A549 (cell line): Measurements from ENCODE around the gene TMEM145. TPM values are rescaled to one million over a fixed set of nuclear protein-coding genes. Genes with fewer than 3 reads are reported as not detected.

ENCODE experiments used
- ATAC-seq, 2 experiments: fragments of 200-7000 bp in 1 of 2; fragments of >200 bp in 1 of 2; cut with Nextera tagmentation in 1 of 2; cut with Tn5 transposase in 1 of 2; 3 replicates each; pipeline versions ENCODE4 v1.8.0 to v1.9.1; 2018 to 2020; ENCODE audit warnings: mild to moderate bottlenecking in 1 of 2, moderate library complexity in 1 of 2
- CTCF ChIA-PET: fragments of 300-600 bp; sonication (Branson Sonifier 250); formaldehyde crosslinking; extraction: SDS; loops from one replicate; lab custom pipeline; 2021; ENCODE audit warnings: antibody characterized with exemption, inconsistent platforms; lab: Yijun Ruan, JAX
- POLR2A ChIA-PET: fragments of 350-600 bp; formaldehyde crosslinking; extraction: SDS; loops from one replicate; lab custom pipeline; 2021; ENCODE audit warnings: antibody characterized with exemption, inconsistent platforms; lab: Yijun Ruan, JAX
- DNase-seq, 2 experiments: peaks; one replicate each; pipeline versions ENCODE4 v3.0.0 to v3.0.0-alpha.2; 2011 to 2016; ENCODE audit warnings: low read depth in 1 of 2, low spot score in 1 of 2
- FAIRE-seq: peaks from 2 replicates; lab custom pipeline; 2011; peaks lifted over from hg19 to GRCh38; lab: Jason Lieb, UNC
- H3K27ac ChIP-seq, 2 experiments: fragments of >200 bp; sonication (Bioruptor Twin); formaldehyde crosslinking; 3 replicates each; pipeline ENCODE4 v1.5.1; 2016 to 2017
- H3K4me1 ChIP-seq: fragments of >200 bp; sonication (Bioruptor Twin); formaldehyde crosslinking; 3 replicates; pipeline ENCODE4 v1.6.1; 2016
- H3K4me2 ChIP-seq: fragments of >200 bp; sonication (Bioruptor Twin); formaldehyde crosslinking; 3 replicates; pipeline ENCODE4 v1.6.1; 2016
- H3K4me3 ChIP-seq: fragments of >200 bp; sonication (Bioruptor Twin); formaldehyde crosslinking; 3 replicates; pipeline ENCODE4 v1.5.1; 2016
- H3K9me3 ChIP-seq: fragments of >200 bp; sonication (Bioruptor Twin); formaldehyde crosslinking; 3 replicates; pipeline ENCODE4 v1.6.1; 2016
- ATOH8 ChIP-seq: fragments of 250-450 bp; sonication (Bioruptor Pico); IDR thresholded peaks from 2 replicates; pipeline ENCODE4 v1.5.0; 2020; ENCODE audit warnings: low read depth, mild to moderate bottlenecking, moderate library complexity
- ELK1 ChIP-seq: fragments of 150-350 bp; IDR thresholded peaks from 2 replicates; pipeline ENCODE4 v1.6.1; 2014; ENCODE audit warnings: low read depth, mild to moderate bottlenecking, low read length
- EP300 ChIP-seq, 2 experiments: fragments of >200 bp; sonication (Bioruptor Twin); formaldehyde crosslinking; IDR thresholded peaks; 2 replicates in 1 of 2; 3 replicates in 1 of 2; pipeline ENCODE4 v1.6.1; 2016 to 2017
- FOSL2 ChIP-seq, 2 experiments: fragments of 450-650 bp in 1 of 2; fragments of >200 bp in 1 of 2; sonication (Bioruptor Twin) in 1 of 2; formaldehyde crosslinking; IDR thresholded peaks; 2 replicates each; pipeline versions ENCODE4 v1.5.0 to v1.6.1; 2016 to 2020; ENCODE audit warnings: mild to moderate bottlenecking in 1 of 2, moderate library complexity in 1 of 2
- FOXS1 ChIP-seq: fragments of 250-450 bp; sonication (Bioruptor Pico); IDR thresholded peaks from 2 replicates; pipeline ENCODE4 v1.5.0; 2020; ENCODE audit warnings: mild to moderate bottlenecking, moderate library complexity
- HOXA7 ChIP-seq: fragments of 250-450 bp; sonication (Bioruptor Pico); IDR thresholded peaks from 2 replicates; pipeline ENCODE4 v1.5.0; 2020; ENCODE audit warnings: mild to moderate bottlenecking, moderate library complexity
- HOXB13 ChIP-seq: fragments of 250-450 bp; sonication (Bioruptor Pico); IDR thresholded peaks from 2 replicates; pipeline ENCODE4 v1.5.0; 2020; ENCODE audit warnings: low read depth, mild to moderate bottlenecking, moderate library complexity
- JUN ChIP-seq, 2 experiments: fragments of >200 bp; sonication (Bioruptor Twin); formaldehyde crosslinking; IDR thresholded peaks; 2 replicates in 1 of 2; 3 replicates in 1 of 2; pipeline ENCODE4 v1.6.1; 2016 to 2017
- MAFK ChIP-seq: fragments of 450-650 bp; IDR thresholded peaks from 2 replicates; pipeline ENCODE4 v1.6.1; 2014; ENCODE audit not compliant: partially characterized antibody
- NPAS2 ChIP-seq: fragments of 250-450 bp; sonication (Bioruptor Pico); IDR thresholded peaks from 2 replicates; pipeline ENCODE4 v1.8.0; 2022; ENCODE audit warnings: mild to moderate bottlenecking, moderate library complexity, borderline replicate concordance
- NR3C1 ChIP-seq: fragments of >200 bp; sonication (Bioruptor Twin); formaldehyde crosslinking; IDR thresholded peaks from 3 replicates; pipeline ENCODE4 v1.6.1; 2017
- POLR2A ChIP-seq: IDR thresholded peaks from 2 replicates; pipeline ENCODE4 v1.6.1; 2012; ENCODE audit warnings: mild to moderate bottlenecking, low read length
- POLR2AphosphoS2 ChIP-seq: conservative IDR thresholded peaks from 2 replicates; pipeline ENCODE4 v1.6.1; 2012; ENCODE audit warnings: low read length, improper control_type of control experiment, inconsistent platforms
- RFX5 ChIP-seq: fragments of 450-650 bp; IDR thresholded peaks from 2 replicates; pipeline ENCODE4 v1.7.1; 2014; ENCODE audit warnings: antibody characterized with exemption, mild to moderate bottlenecking, moderate library complexity
- RNF2 ChIP-seq: fragments of 200-600 bp; sonication (generic); IDR thresholded peaks from 2 replicates; pipeline ENCODE4 v1.6.1; 2016; ENCODE audit warnings: low read depth, mild to moderate bottlenecking, antibody characterized with exemption, moderate library complexity, borderline replicate concordance
- SMC3 ChIP-seq: fragments of >200 bp; sonication (Bioruptor Twin); formaldehyde crosslinking; IDR thresholded peaks from 3 replicates; pipeline ENCODE4 v1.6.1; 2018; ENCODE audit warnings: inconsistent platforms
- ZC3H11A ChIP-seq: fragments of 450-650 bp; IDR thresholded peaks from 2 replicates; pipeline ENCODE4 v1.6.1; 2014; ENCODE audit warnings: antibody characterized with exemption, mild to moderate bottlenecking
- ZFP36 ChIP-seq: fragments of 450-650 bp; IDR thresholded peaks from 2 replicates; pipeline ENCODE4 v1.6.1; 2014; ENCODE audit warnings: borderline replicate concordance; ENCODE audit not compliant: partially characterized antibody
- WGBS: methylation state at CpG from one replicate; pipeline ENCODE4 v1.1.6; 2017; ENCODE audit errors: missing lambda C conversion rate; 5-methylcytosine and 5-hydroxymethylcytosine counted together
- polyA plus RNA-seq, 4 experiments: library from polyadenylated mRNA; depleted of rRNA in 3 of 4; stranded (reverse); fragments of >200 nt; fragmentation: RNase III in 1 of 4; extraction: RNeasy Plus Mini Kit Qiagen cat#74134 plus additional on column Dnase treatment in 1 of 4; gene quantifications; 2 replicates in 3 of 4; 3 replicates in 1 of 4; pipeline ENCODE4 v1.2.3, GENCODE V29; 2011 to 2017
- TF ChIP-seq, protein P1 (sequence below): fragments of >200 bp; sonication (Bioruptor Twin); formaldehyde crosslinking; IDR thresholded peaks from 3 replicates; pipeline ENCODE4 v1.6.1; 2016
- TF ChIP-seq, protein P2 (sequence below): fragments of 200-600 bp; sonication (generic); IDR thresholded peaks from 2 replicates; pipeline ENCODE4 v1.6.1; 2016; ENCODE audit warnings: antibody characterized with exemption, mild to moderate bottlenecking, moderate library complexity
- TF ChIP-seq, protein P3 (sequence below): IDR thresholded peaks from 2 replicates; pipeline ENCODE4 v1.6.1; 2012

The TMEM145 gene
- polyA plus RNA-seq, 2 of the 4 experiments (the other 2 are of a cell fraction): 0.71 to 3.6 TPM

DNA sequence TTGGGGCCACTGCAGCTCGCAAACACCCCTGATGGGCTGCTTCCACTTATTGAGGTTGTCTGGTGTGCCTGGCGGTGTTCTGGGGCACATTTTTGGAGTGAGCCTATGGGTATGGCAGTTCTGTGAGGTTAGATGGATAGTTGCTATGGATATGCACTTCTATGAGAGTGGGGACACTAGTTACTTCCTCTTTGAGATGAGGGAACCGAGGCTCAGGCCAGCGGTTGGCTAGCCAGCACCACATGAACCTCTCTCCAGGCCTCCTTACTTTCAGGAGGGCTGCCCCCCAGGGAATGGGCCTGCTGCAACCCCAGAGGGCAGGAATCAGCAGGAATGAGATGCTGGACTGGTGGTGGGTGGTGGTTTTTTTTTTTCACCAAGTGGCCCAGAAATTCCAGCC lies 24.7 kb upstream of the TMEM145 start:
- no peak for TF ChIP-seq JUN (IDR thresholded peaks at IDR 0.05)
- TF ChIP-seq, protein P1, sequence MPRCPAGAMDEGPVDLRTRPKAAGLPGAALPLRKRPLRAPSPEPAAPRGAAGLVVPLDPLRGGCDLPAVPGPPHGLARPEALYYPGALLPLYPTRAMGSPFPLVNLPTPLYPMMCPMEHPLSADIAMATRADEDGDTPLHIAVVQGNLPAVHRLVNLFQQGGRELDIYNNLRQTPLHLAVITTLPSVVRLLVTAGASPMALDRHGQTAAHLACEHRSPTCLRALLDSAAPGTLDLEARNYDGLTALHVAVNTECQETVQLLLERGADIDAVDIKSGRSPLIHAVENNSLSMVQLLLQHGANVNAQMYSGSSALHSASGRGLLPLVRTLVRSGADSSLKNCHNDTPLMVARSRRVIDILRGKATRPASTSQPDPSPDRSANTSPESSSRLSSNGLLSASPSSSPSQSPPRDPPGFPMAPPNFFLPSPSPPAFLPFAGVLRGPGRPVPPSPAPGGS: no peak
- TF ChIP-seq, protein P2, sequence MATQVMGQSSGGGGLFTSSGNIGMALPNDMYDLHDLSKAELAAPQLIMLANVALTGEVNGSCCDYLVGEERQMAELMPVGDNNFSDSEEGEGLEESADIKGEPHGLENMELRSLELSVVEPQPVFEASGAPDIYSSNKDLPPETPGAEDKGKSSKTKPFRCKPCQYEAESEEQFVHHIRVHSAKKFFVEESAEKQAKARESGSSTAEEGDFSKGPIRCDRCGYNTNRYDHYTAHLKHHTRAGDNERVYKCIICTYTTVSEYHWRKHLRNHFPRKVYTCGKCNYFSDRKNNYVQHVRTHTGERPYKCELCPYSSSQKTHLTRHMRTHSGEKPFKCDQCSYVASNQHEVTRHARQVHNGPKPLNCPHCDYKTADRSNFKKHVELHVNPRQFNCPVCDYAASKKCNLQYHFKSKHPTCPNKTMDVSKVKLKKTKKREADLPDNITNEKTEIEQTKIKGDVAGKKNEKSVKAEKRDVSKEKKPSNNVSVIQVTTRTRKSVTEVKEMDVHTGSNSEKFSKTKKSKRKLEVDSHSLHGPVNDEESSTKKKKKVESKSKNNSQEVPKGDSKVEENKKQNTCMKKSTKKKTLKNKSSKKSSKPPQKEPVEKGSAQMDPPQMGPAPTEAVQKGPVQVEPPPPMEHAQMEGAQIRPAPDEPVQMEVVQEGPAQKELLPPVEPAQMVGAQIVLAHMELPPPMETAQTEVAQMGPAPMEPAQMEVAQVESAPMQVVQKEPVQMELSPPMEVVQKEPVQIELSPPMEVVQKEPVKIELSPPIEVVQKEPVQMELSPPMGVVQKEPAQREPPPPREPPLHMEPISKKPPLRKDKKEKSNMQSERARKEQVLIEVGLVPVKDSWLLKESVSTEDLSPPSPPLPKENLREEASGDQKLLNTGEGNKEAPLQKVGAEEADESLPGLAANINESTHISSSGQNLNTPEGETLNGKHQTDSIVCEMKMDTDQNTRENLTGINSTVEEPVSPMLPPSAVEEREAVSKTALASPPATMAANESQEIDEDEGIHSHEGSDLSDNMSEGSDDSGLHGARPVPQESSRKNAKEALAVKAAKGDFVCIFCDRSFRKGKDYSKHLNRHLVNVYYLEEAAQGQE: no peak
- TF ChIP-seq, protein P3, sequence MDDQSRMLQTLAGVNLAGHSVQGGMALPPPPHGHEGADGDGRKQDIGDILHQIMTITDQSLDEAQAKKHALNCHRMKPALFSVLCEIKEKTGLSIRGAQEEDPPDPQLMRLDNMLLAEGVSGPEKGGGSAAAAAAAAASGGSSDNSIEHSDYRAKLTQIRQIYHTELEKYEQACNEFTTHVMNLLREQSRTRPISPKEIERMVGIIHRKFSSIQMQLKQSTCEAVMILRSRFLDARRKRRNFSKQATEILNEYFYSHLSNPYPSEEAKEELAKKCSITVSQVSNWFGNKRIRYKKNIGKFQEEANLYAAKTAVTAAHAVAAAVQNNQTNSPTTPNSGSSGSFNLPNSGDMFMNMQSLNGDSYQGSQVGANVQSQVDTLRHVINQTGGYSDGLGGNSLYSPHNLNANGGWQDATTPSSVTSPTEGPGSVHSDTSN: no peak
- TF ChIP-seq ZC3H11A: no peak
- no peak for TF ChIP-seq FOSL2 (IDR thresholded peaks at IDR 0.05)
- TF ChIP-seq FOSL2 (CRISPR knock-in tag; IDR thresholded peaks at IDR 0.05): no peak
- no peak for TF ChIP-seq ZFP36
- TF ChIP-seq, all 56 proteins: peak for 0
- no peak overlapping the region for H3K27ac ChIP-seq
- ChIA-PET CTCF (interaction anchor here (0.6 to 23.7 kb wide), 13 partner anchors 10 to 180 kb away, joined by 3 to 616 read pairs (median 4); partner anchors contain the start of genes GSK3A, PAFAH1B3 and PRR19), POLR2A (interaction anchor here (0.5 to 1.9 kb wide), 3 partner anchors 10 to 45 kb away, joined by 4 to 6 read pairs (median 4); no protein-coding TSS in a partner anchor)
- no peak overlapping the region for H3K4me2 ChIP-seq
- H3K9me3 ChIP-seq: no peaks in the 10 kb centered on the region
- H3K4me3 ChIP-seq: no peak overlapping the region
- 84% methylated on average over 4 of the region's 4 CpGs for WGBS
- DNase-seq (no peak), FAIRE-seq (no peak), ATAC-seq (no peak)
- H3K4me1 ChIP-seq: peaks cover 30% of the 10 kb centered on the region

- TF ChIP-seq RFX5 (no peak), ATOH8 (CRISPR knock-in tag) (no peak), NPAS2 (CRISPR knock-in tag) (no peak), POLR2AphosphoS2 (no peak), MAFK (no peak), RNF2 (no peak), ZFP36 (no peak), ELK1 (no peak), POLR2A (no peak), FOSL2 (IDR thresholded peaks at IDR 0.05) (no peak), FOSL2 (CRISPR knock-in tag; IDR thresholded peaks at IDR 0.05) (no peak), EP300 (IDR thresholded peaks at IDR 0.05) (no peak), NR3C1 (no peak), HOXB13 (no peak), SMC3 (no peak), ZC3H11A (no peak), HOXA7 (no peak), FOXS1 (CRISPR knock-in tag) (no peak)
- TF ChIP-seq, protein P1: no peak
- TF ChIP-seq, protein P3: no peak
- TF ChIP-seq, all 56 proteins: peak for 0
- Histone ChIP-seq H3K4me2 (no peak overlapping the region), H3K4me1 (peaks cover 29% of the 10 kb centered on the region), H3K9me3 (no peaks in the 10 kb centered on the region), H3K27ac (no peak overlapping the region), H3K4me3 (no peak overlapping the region)
- CTCF ChIA-PET: interaction anchor here (0.7 to 23.7 kb wide), 10 partner anchors 11 to 181 kb away, joined by 3 to 616 read pairs (median 10); partner anchors contain the start of genes GSK3A, PAFAH1B3, POU2F2 and PRR19
- ATAC-seq: no peak
- 94% methylated on average over 22 of the region's 22 CpGs for WGBS
- POLR2A ChIA-PET: interaction anchor here (1.9 kb wide), 1 partner anchor 46 kb away, joined by 6 read pairs; no protein-coding TSS in a partner anchor
- DNase-seq: no peak
- no peak for FAIRE-seq
Observed at GRCh38 chr19:42288881-42289555, 24.1 kb upstream of the TMEM145 start.
